Body of pancreas (tissue), 4 donors: Measurements from ENCODE around the gene SEMA4D.

Experiments used
- POLR2A ChIP-seq, 3 donors: fragments of 450-650 bp; IDR thresholded peaks; one replicate each; pipeline ENCODE4 v1.6.1; 2016; ENCODE audit warnings: antibody characterized with exemption in 3 of 3, mild to moderate bottlenecking in 2 of 3
- TF ChIP-seq, protein P1 (sequence below), 7 experiments: fragments of 450-650 bp in 4 of 7; fragments of 200-600 bp in 3 of 7; sonication (generic) in 3 of 7; IDR thresholded peaks; one replicate each; pipeline ENCODE4 v1.5.1; 2016 to 2019; ENCODE audit warnings: antibody characterized with exemption in 7 of 7

DNA sequence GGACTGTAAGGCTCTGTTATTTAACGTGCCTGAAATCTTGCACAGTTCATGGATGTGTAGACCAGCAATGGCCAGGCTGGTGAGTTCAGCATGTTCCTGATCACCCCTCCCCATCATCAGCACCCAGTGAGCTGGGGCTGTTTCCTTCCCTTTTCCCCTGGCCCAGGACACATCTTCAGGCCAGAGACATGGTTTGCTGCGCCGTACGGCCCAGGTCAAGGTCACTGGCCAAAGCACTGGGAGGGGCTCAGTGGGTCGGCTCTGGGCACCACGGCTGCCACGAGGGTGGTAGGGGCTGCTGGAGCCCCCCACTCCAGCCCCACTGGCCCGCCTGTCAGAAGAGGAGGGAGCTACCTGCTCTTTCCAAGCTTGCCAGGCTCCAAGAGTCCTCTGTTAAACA is 55.9 kb downstream of the SEMA4D start:
- TF ChIP-seq, protein P1, sequence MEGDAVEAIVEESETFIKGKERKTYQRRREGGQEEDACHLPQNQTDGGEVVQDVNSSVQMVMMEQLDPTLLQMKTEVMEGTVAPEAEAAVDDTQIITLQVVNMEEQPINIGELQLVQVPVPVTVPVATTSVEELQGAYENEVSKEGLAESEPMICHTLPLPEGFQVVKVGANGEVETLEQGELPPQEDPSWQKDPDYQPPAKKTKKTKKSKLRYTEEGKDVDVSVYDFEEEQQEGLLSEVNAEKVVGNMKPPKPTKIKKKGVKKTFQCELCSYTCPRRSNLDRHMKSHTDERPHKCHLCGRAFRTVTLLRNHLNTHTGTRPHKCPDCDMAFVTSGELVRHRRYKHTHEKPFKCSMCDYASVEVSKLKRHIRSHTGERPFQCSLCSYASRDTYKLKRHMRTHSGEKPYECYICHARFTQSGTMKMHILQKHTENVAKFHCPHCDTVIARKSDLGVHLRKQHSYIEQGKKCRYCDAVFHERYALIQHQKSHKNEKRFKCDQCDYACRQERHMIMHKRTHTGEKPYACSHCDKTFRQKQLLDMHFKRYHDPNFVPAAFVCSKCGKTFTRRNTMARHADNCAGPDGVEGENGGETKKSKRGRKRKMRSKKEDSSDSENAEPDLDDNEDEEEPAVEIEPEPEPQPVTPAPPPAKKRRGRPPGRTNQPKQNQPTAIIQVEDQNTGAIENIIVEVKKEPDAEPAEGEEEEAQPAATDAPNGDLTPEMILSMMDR (IDR thresholded peaks at IDR 0.05) = no peak
- no peak for TF ChIP-seq POLR2A (IDR thresholded peaks at IDR 0.05)
